SK-N-MC (cell line): ENCODE results near the gene MYO5C.

Experiments used
- EZH2 ChIP-seq: fragments of 200-600 bp; sonication (generic); IDR thresholded peaks from one replicate; pipeline ENCODE4 v1.6.1; 2017; ENCODE audit warnings: antibody characterized with exemption
- FOXP2 ChIP-seq: optimal IDR thresholded peaks from 2 replicates; pipeline ENCODE3; 2011; ENCODE audit warnings: mild to moderate bottlenecking, moderate library complexity; ENCODE audit not compliant: insufficient read depth; ENCODE audit errors: extremely low read length, control extremely low read depth
- POLR2AphosphoS5 ChIP-seq: IDR thresholded peaks from 2 replicates; pipeline ENCODE4 v1.6.1; 2012; ENCODE audit warnings: mild to moderate bottlenecking, low read depth, low read length, borderline replicate concordance

- TF ChIP-seq POLR2AphosphoS5 = no peak
- no peak for TF ChIP-seq EZH2
- TF ChIP-seq FOXP2 = no peak
These were observed 54.1 kb downstream of the MYO5C start for GRCh38 chr15:52241489-52241888.
